ENCODE results near the gene HSD17B14. TPM values are rescaled to one million over a fixed set of nuclear protein-coding genes. Genes with fewer than 3 reads are reported as not detected.
A peak's percentile ranks its signal among the peaks of the same experiment; 100 is the strongest.
"Not testable (repeated sequence)": the region's sequence is repeated elsewhere in the genome, so short reads cannot be mapped to it uniquely, and the experiment has no call there.

HSD17B14 gene
- polyA plus RNA-seq, 3 donors: 24.0 to 30.9 (median 27.9) TPM

GRCh38 chr19:48802623-48803022 lies 33.7 kb downstream of the HSD17B14 start:
- DNase-seq (ENCODE audit: low read depth in 3 of 3, low spot score in 2 of 3): no peak

GRCh38 chr19:48799358-48800300 lies 36.7 kb downstream of the HSD17B14 start:
- DNase-seq (ENCODE audit: low read depth in 3 of 3, low spot score in 2 of 3): no peak

GRCh38 chr19:48798937-48799336 lies 37.4 kb downstream of the HSD17B14 start:
- DNase-seq (ENCODE audit: low read depth in 3 of 3, low spot score in 2 of 3): no peak

GRCh38 chr19:48797103-48797502 lies 39.2 kb downstream of the HSD17B14 start:
- no peak for DNase-seq (ENCODE audit: low read depth in 3 of 3, low spot score in 2 of 3)

GRCh38 chr19:48796298-48797083 lies 39.8 kb downstream of the HSD17B14 start:
- no peak for DNase-seq (ENCODE audit: low read depth in 3 of 3, low spot score in 2 of 3)

GRCh38 chr19:48795685-48796070 lies 40.6 kb downstream of the HSD17B14 start:
- no peak for DNase-seq (ENCODE audit: low read depth in 3 of 3, low spot score in 2 of 3)

GRCh38 chr19:48795055-48795684 lies 41.1 kb downstream of the HSD17B14 start:
- peak; percentile 86 to 91 (median 90) for DNase-seq (ENCODE audit: low read depth in 3 of 3, low spot score in 2 of 3)

- no peak for DNase-seq (ENCODE audit: low read depth in 3 of 3, low spot score in 2 of 3)
Observed at GRCh38 chr19:48794291-48794690, 42.0 kb downstream of the HSD17B14 start.

- no peak for DNase-seq (ENCODE audit: low read depth in 3 of 3, low spot score in 2 of 3)
Observed at GRCh38 chr19:48793271-48793670, 43.0 kb downstream of the HSD17B14 start.

GRCh38 chr19:48787331-48787730 lies 49.0 kb downstream of the HSD17B14 start:
- not testable (repeated sequence) for DNase-seq (ENCODE audit: low read depth in 3 of 3, low spot score in 2 of 3)

- not testable (repeated sequence) for DNase-seq (ENCODE audit: low read depth in 3 of 3, low spot score in 2 of 3)
Observed at GRCh38 chr19:48786422-48786821, 49.9 kb downstream of the HSD17B14 start.

- no peak for DNase-seq (ENCODE audit: low read depth in 3 of 3, low spot score in 2 of 3)
Observed at GRCh38 chr19:48784527-48784926, 51.8 kb downstream of the HSD17B14 start.

GRCh38 chr19:48780631-48781391 lies 55.5 kb downstream of the HSD17B14 start:
- DNase-seq (ENCODE audit: low read depth in 3 of 3, low spot score in 2 of 3): no peak

GRCh38 chr19:48779636-48780035 lies 56.7 kb downstream of the HSD17B14 start:
- no peak for DNase-seq (ENCODE audit: low read depth in 3 of 3, low spot score in 2 of 3)

GRCh38 chr19:48777720-48778119 lies 58.6 kb downstream of the HSD17B14 start:
- DNase-seq (ENCODE audit: low read depth in 3 of 3, low spot score in 2 of 3): no peak

GRCh38 chr19:48777139-48777538 lies 59.2 kb downstream of the HSD17B14 start:
- no peak for DNase-seq (ENCODE audit: low read depth in 3 of 3, low spot score in 2 of 3)

- no peak for DNase-seq (ENCODE audit: low read depth in 3 of 3, low spot score in 2 of 3)
Observed at GRCh38 chr19:48772503-48772953, 63.8 kb downstream of the HSD17B14 start.

- no peak for DNase-seq (ENCODE audit: low read depth in 3 of 3, low spot score in 2 of 3)
Observed at GRCh38 chr19:48770734-48771472, 65.4 kb downstream of the HSD17B14 start.

- DNase-seq (ENCODE audit: low read depth in 3 of 3, low spot score in 2 of 3): no peak
Observed at GRCh38 chr19:48770266-48770665, 66.0 kb downstream of the HSD17B14 start.

Measured in right renal cortex interstitium (tissue), 3 donors.